ENCODE data around the gene ZNF467. TPM values are rescaled to one million over a fixed set of nuclear protein-coding genes. Genes with fewer than 3 reads are reported as not detected.

The ZNF467 gene
- total RNA-seq, 2 experiments from 2014 or later = 0.08 to 0.11 TPM

DNA sequence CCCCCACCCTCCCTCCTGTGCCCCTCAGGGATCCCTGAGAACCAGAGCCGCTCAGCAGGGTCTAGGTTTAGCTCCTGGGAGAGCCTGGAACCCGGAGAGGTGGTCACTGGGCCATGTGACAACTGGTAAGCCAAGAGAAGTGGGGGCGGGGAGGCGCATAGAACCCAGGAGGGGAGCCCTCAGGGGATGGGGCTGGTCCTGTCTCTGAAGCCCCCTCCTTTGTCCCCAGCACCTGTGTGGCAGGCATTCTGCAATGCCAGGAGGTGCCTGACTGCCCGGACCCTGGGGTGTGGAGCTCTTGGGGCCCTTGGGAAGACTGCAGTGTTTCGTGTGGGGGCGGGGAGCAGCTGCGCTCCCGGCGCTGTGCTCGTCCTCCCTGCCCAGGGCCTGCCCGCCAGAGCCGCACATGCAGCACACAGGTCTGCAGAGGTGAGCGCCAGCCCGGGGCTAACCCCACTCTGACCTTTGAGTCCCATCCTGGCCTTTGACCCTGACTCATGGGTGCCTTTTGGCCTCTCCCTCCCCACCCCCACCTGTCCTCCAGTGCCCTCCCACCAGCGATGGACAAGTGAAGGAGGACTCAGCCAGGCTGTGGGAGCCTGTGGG is 42.4 kb upstream of the ZNF467 start:
- no peaks in the 10 kb centered on the region for H3K36me3 Mint-ChIP-seq (ENCODE audit: low read depth)
- H3K4me1 Mint-ChIP-seq (ENCODE audit: low read depth) = no peaks in the 10 kb centered on the region
- no peaks in the 10 kb centered on the region for H3K9me3 Mint-ChIP-seq (ENCODE audit: insufficient read depth)
- ATAC-seq (no peak), DNase-seq (no peak)
- POLR2A ChIA-PET = no interaction called here
- H3K4me3 Mint-ChIP-seq = no peak overlapping the region
- no peaks in the 10 kb centered on the region for H3K27me3 Mint-ChIP-seq (ENCODE audit: low read depth)
- CTCF ChIA-PET = no interaction called here
- no peak overlapping the region for H3K27ac Mint-ChIP-seq

DNA sequence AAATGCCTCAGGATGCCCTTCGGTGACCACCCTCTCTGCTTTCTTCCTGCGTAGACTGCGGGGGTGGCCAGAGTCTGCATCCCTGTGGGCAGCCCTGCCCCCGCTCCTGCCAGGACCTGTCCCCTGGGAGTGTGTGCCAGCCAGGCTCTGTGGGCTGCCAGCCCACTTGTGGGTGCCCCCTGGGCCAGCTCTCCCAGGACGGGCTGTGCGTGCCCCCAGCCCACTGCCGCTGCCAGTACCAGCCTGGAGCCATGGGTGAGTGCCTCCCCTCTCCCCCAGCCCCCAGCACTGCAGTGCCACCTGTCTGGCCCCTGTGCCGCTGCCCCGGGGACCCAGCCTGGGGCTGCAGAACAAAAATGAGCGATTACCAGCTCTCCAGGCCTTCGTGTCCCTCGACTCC is 41.7 kb upstream of the ZNF467 start:
- DNase-seq = no peak
- CTCF ChIA-PET = no interaction called here
- Mint-ChIP-seq H3K4me1 (ENCODE audit: low read depth) (no peaks in the 10 kb centered on the region), H3K27ac (no peak overlapping the region), H3K27me3 (ENCODE audit: low read depth) (no peaks in the 10 kb centered on the region), H3K36me3 (ENCODE audit: low read depth) (no peaks in the 10 kb centered on the region), H3K4me3 (no peak overlapping the region), H3K9me3 (ENCODE audit: insufficient read depth) (no peaks in the 10 kb centered on the region)
- POLR2A ChIA-PET = no interaction called here
- no peak for ATAC-seq

DNA sequence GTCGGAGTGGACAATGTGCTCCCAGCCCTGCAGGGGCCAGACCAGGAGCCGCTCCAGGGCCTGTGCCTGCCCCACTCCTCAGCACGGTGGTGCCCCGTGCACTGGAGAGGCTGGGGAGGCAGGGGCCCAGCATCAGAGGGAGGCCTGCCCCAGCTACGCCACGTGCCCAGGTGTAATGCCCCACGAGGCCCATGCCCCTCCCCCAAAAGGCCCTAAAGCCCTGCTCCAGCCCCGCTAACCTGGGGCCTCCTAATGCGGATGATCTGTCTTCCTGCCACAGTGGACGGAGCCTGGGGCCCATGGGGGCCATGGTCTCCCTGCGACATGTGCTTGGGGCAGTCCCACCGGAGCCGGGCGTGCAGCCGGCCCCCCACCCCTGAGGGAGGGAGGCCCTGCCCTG is 41.1 kb upstream of the ZNF467 start:
- H3K4me3 Mint-ChIP-seq = no peak overlapping the region
- DNase-seq (no peak), ATAC-seq (no peak)
- POLR2A ChIA-PET = no interaction called here
- H3K27ac Mint-ChIP-seq = no peak overlapping the region
- H3K36me3 Mint-ChIP-seq (ENCODE audit: low read depth) = no peaks in the 10 kb centered on the region
- CTCF ChIA-PET = no interaction called here
- H3K9me3 Mint-ChIP-seq (ENCODE audit: insufficient read depth) = no peaks in the 10 kb centered on the region
- no peaks in the 10 kb centered on the region for H3K4me1 Mint-ChIP-seq (ENCODE audit: low read depth)
- H3K27me3 Mint-ChIP-seq (ENCODE audit: low read depth) = no peaks in the 10 kb centered on the region

DNA sequence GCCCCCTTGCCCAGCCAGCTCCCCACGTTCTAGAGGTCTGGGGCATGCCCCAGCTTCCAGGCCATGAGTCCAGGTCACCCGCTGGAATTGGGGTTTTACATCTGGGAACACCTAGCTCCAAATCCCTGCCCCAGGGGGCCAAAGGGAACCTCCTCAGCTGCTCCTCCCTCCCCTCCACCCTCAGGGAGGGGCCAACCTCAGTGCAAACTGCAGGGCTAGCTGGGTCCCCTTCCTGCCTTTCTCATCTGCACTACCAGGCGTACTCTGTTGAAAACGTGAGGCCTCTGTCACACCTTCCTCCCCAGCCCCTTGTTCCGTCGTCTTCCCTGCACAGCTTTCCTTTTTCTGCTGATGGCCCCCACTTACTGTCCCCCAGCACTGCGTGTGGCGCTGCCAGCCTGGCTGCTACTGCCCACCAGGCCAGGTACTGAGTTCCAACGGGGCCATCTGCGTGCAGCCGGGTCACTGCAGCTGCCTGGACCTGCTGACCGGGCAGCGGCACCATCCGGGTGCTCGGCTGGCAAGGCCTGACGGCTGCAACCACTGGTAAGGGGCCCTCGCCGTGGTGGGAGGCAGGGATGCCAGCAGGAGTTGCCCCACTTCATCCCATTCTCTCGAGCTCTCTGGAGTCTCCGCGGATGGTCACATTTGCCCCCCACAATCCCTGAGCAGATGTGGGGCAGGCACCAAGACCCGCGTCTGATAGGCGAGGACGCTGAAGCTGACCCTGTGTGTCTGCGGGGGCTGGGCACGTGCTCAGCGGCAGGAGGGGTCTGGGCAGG is 40.1 kb upstream of the ZNF467 start:
- H3K4me1 Mint-ChIP-seq (ENCODE audit: low read depth) = no peaks in the 10 kb centered on the region
- H3K27ac Mint-ChIP-seq = no peak overlapping the region

DNA sequence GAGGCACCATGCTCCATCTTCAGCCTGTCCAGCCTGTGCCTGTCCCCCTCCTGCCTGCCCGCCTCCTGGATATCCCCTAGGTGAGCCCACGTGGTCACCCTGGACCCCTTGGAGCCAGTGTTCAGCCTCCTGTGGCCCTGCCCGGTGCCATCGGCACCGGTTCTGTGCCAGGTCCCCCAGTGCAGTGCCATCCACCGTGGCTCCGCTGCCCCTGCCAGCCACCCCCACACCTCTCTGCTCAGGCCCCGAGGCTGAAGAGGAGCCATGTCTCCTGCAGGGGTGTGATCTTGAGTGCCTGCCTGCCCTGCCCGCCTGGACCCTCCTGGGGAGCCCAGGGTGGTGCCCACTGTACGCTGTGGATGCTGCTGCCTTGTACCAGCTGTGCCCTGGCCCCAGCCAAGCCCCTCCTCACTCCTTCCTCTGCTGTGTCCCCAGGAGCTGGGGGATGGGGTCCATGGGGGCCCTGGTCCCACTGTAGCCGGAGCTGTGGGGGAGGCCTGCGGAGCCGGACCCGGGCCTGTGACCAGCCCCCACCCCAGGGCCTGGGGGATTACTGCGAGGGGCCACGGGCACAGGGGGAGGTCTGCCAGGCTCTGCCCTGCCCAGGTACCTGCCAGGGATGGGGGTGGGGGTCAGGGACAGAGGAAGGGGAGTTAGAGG is 38.6 kb upstream of the ZNF467 start:
- ATAC-seq (no peak), DNase-seq (no peak)
- no peaks in the 10 kb centered on the region for H3K27me3 Mint-ChIP-seq (ENCODE audit: low read depth)
- ChIA-PET CTCF (no interaction called here), POLR2A (no interaction called here)
- no peaks in the 10 kb centered on the region for H3K36me3 Mint-ChIP-seq (ENCODE audit: low read depth)
- H3K9me3 Mint-ChIP-seq (ENCODE audit: insufficient read depth) = no peaks in the 10 kb centered on the region
- H3K4me3 Mint-ChIP-seq = no peak overlapping the region
- H3K27ac Mint-ChIP-seq = no peak overlapping the region
- H3K4me1 Mint-ChIP-seq (ENCODE audit: low read depth) = no peaks in the 10 kb centered on the region

More for the DNA sequence above, 40.1 kb upstream of the ZNF467 start:
- Mint-ChIP-seq H3K36me3 (ENCODE audit: low read depth) (no peaks in the 10 kb centered on the region), H3K9me3 (ENCODE audit: insufficient read depth) (no peaks in the 10 kb centered on the region), H3K27me3 (ENCODE audit: low read depth) (no peaks in the 10 kb centered on the region), H3K4me3 (no peak overlapping the region)
- ATAC-seq (no peak), DNase-seq (no peak)
- ChIA-PET CTCF (no interaction called here), POLR2A (no interaction called here)

DNA sequence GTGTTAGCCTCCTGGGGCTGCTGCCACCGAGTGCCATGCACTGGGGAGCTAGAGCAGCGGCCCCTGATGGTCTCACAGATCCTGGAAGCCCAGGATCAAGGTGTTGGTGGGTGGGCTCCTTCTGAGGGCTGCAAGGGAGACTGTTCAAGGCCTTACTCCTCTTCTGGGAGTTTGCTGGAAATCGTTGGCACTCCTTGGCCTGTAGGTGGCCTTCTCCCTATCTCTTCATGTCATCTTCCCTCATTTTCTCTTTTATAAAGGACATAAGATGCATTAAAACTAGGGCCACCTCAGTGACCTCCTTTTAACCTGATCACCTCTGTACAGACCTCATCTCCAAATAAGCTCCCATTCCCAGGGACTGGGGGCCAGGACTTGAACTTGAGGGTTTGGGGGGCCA is 37.8 kb upstream of the ZNF467 start:
- H3K27ac Mint-ChIP-seq = no peak overlapping the region
- no peaks in the 10 kb centered on the region for H3K27me3 Mint-ChIP-seq (ENCODE audit: low read depth)
- no peaks in the 10 kb centered on the region for H3K4me1 Mint-ChIP-seq (ENCODE audit: low read depth)
- CTCF ChIA-PET = no interaction called here
- ATAC-seq = no peak
- H3K9me3 Mint-ChIP-seq (ENCODE audit: insufficient read depth) = no peaks in the 10 kb centered on the region
- no peak for DNase-seq
- no peaks in the 10 kb centered on the region for H3K36me3 Mint-ChIP-seq (ENCODE audit: low read depth)
- no peak overlapping the region for H3K4me3 Mint-ChIP-seq
- POLR2A ChIA-PET = no interaction called here

DNA sequence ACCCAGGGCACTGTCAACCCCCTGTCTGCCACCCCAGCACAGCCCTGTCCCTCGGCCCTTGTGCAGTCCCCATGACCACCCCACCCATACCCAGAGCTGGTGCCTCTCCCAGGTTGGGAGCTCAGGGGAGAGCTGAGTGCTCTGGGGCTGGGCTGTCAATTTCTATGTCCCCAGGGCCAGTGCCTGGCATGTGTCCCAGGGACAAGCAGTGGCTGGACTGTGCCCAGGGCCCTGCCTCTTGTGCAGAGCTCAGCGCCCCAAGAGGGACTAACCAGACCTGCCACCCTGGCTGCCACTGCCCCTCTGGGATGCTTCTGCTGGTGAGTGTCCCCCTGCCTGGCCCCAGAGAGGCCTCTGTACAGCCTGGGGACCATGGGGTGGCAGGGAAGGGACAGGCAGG is 35.8 kb upstream of the ZNF467 start:
- ChIA-PET POLR2A (no interaction called here), CTCF (no interaction called here)
- no peaks in the 10 kb centered on the region for H3K4me1 Mint-ChIP-seq (ENCODE audit: low read depth)
- ATAC-seq (no peak), DNase-seq (no peak)
- no peaks in the 10 kb centered on the region for H3K27me3 Mint-ChIP-seq (ENCODE audit: low read depth)
- no peaks in the 10 kb centered on the region for H3K36me3 Mint-ChIP-seq (ENCODE audit: low read depth)
- no peak overlapping the region for H3K27ac Mint-ChIP-seq
- H3K4me3 Mint-ChIP-seq = no peak overlapping the region
- H3K9me3 Mint-ChIP-seq (ENCODE audit: insufficient read depth) = no peaks in the 10 kb centered on the region

DNA sequence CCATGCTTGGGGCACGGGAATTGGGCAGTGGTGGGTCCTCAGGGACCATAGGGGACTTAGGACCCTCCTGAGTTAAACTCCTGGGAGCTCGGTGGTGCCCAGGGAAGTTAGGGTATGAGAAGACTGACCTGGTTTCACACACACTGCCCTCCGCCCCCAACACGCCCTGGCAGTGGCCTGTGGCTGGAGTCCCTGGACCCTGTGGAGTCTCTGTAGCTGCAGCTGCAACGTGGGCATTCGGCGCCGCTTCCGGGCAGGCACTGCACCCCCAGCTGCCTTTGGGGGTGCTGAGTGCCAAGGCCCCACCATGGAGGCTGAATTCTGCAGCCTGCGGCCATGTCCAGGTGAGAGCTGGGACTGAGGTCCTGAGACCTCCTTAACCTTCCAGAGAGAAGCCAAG is 34.9 kb upstream of the ZNF467 start:
- Mint-ChIP-seq H3K27me3 (ENCODE audit: low read depth) (no peaks in the 10 kb centered on the region), H3K27ac (no peak overlapping the region), H3K4me3 (no peak overlapping the region), H3K36me3 (ENCODE audit: low read depth) (no peaks in the 10 kb centered on the region), H3K4me1 (ENCODE audit: low read depth) (no peaks in the 10 kb centered on the region), H3K9me3 (ENCODE audit: insufficient read depth) (no peaks in the 10 kb centered on the region)
- no peak for DNase-seq
- POLR2A ChIA-PET = no interaction called here
- CTCF ChIA-PET = interaction anchor here (1.2 to 1.6 kb wide), 2 partner anchors 62 to 75 kb away, joined by 3 to 6 read pairs; no protein-coding TSS in a partner anchor
- ATAC-seq = no peak

DNA sequence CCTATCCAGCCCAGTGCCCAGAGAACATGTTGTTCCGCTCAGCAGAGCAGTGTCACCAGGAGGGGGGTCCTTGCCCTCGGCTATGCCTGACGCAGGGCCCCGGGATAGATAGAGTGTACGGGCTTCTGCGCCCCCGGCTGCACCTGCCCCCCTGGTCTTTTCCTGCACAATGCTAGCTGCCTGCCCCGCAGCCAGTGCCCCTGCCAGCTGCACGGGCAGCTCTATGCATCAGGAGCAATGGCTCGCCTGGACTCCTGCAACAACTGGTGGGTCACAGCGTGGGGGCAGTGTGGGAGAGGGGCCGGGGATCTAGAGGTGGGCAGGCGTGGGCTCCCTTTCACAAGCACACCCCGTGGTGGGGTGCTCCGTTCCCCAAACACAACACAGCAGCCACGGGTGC is 33.3 kb upstream of the ZNF467 start:
- no peak for ATAC-seq
- Mint-ChIP-seq H3K36me3 (ENCODE audit: low read depth) (no peaks in the 10 kb centered on the region), H3K9me3 (ENCODE audit: insufficient read depth) (no peaks in the 10 kb centered on the region), H3K4me3 (no peak overlapping the region), H3K27me3 (ENCODE audit: low read depth) (no peaks in the 10 kb centered on the region), H3K27ac (no peak overlapping the region), H3K4me1 (ENCODE audit: low read depth) (no peaks in the 10 kb centered on the region)
- ChIA-PET CTCF (interaction anchor here (0.8 to 1.6 kb wide), 4 partner anchors 18 to 169 kb away, joined by 3 to 6 read pairs (median 4); no protein-coding TSS in a partner anchor), POLR2A (no interaction called here)
- no peak for DNase-seq

DNA sequence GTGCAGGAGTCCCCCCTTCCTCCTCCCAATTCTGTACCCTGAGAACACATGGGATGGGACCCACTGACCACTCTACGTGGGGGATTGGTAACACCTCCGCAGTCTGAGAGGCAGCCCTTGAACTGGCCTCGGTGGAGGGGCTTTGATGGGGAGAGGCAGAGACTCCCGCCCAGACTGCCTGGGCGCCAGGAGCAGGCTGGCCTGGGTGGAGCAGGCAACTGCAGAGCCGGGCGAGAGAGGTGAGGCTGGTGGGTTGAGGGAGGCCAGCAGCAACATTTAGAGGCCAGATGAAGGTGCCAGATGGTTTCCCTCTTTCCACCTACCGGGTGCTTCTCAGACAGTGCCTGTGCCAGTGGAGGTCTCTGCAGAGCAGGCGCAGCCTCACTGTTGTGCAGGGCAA is 30.7 kb upstream of the ZNF467 start:
- ChIA-PET CTCF (no interaction called here), POLR2A (no interaction called here)
- no peak overlapping the region for H3K4me3 Mint-ChIP-seq
- no peaks in the 10 kb centered on the region for H3K9me3 Mint-ChIP-seq (ENCODE audit: insufficient read depth)
- no peaks in the 10 kb centered on the region for H3K27me3 Mint-ChIP-seq (ENCODE audit: low read depth)
- no peak overlapping the region for H3K27ac Mint-ChIP-seq
- no peaks in the 10 kb centered on the region for H3K36me3 Mint-ChIP-seq (ENCODE audit: low read depth)
- H3K4me1 Mint-ChIP-seq (ENCODE audit: low read depth) = no peaks in the 10 kb centered on the region
- no peak for ATAC-seq
- DNase-seq = no peak

DNA sequence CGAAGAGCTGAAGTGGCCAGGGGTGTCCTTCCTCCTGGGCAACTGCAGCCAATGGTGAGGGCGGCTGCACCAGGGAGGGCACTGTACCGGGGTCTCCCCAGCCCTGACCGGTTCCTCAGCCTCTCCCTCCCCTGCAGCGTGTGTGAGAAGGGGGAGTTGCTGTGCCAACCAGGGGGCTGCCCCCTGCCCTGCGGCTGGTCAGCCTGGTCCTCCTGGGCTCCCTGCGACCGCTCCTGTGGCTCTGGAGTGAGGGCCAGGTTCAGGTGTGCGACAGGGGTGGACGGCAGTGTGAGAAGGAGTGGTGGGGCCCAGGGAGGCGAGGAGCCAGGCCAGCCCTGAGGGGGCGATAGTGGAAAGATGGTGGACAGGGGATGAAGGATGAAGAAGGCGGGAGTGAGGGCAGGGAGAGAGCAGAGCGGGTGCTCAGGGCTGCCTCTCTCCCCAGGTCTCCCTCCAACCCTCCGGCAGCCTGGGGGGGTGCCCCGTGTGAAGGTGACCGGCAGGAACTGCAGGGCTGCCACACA is 30.2 kb upstream of the ZNF467 start:
- Mint-ChIP-seq H3K36me3 (ENCODE audit: low read depth) (no peaks in the 10 kb centered on the region), H3K27me3 (ENCODE audit: low read depth) (no peaks in the 10 kb centered on the region), H3K27ac (no peak overlapping the region), H3K9me3 (ENCODE audit: insufficient read depth) (no peaks in the 10 kb centered on the region), H3K4me1 (ENCODE audit: low read depth) (no peaks in the 10 kb centered on the region), H3K4me3 (no peak overlapping the region)
- ATAC-seq (no peak), DNase-seq (no peak)
- POLR2A ChIA-PET = no interaction called here
- CTCF ChIA-PET = no interaction called here

DNA sequence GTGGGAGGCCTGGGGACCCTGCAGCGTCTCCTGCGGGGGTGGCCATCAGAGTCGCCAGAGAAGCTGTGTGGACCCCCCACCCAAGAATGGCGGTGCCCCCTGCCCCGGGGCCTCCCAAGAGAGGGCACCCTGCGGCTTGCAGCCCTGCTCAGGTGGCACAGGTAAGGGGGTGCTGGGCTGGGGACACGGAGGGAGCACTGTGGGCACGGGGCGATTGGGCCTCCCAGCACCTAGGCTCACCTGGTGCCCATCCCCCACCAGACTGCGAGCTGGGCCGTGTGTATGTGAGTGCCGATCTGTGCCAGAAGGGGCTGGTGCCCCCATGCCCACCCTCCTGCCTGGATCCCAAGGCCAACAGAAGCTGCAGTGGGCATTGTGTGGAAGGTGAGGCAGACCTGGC is 29.6 kb upstream of the ZNF467 start:
- Mint-ChIP-seq H3K27me3 (ENCODE audit: low read depth) (no peaks in the 10 kb centered on the region), H3K36me3 (ENCODE audit: low read depth) (no peaks in the 10 kb centered on the region), H3K27ac (no peak overlapping the region), H3K4me1 (ENCODE audit: low read depth) (no peaks in the 10 kb centered on the region), H3K4me3 (no peak overlapping the region), H3K9me3 (ENCODE audit: insufficient read depth) (no peaks in the 10 kb centered on the region)
- POLR2A ChIA-PET = no interaction called here
- DNase-seq = no peak
- ATAC-seq = no peak
- CTCF ChIA-PET = no interaction called here
